GM12878 (cell line): ENCODE results near the gene POLR2L.

Experiments
- CREB1 ChIP-seq: IDR thresholded peaks from 2 replicates; pipeline ENCODE4 v1.6.1; 2012; ENCODE audit warnings: low read depth, mild to moderate bottlenecking, inconsistent platforms
- CTCF ChIP-seq, 3 experiments: IDR thresholded peaks in 2 of 3; conservative IDR thresholded peaks in 1 of 3; 2 replicates each; pipeline ENCODE4 v1.5.1; 2011; ENCODE audit warnings: low read depth in 3 of 3, low read length in 3 of 3, mild to moderate bottlenecking in 3 of 3, control low read depth in 2 of 3, moderate library complexity in 2 of 3, inconsistent platforms in 1 of 3, mixed read lengths in 1 of 3; ENCODE audit not compliant: control insufficient read depth in 2 of 3, insufficient read depth in 1 of 3; ENCODE audit errors: extremely low read depth in 1 of 3
- POLR2AphosphoS5 ChIP-seq: IDR thresholded peaks from 2 replicates; pipeline ENCODE4 v1.6.1; 2011; ENCODE audit warnings: mild to moderate bottlenecking, low read length, inconsistent platforms
- RAD51 ChIP-seq: fragments of 450-650 bp; IDR thresholded peaks from 2 replicates; pipeline ENCODE4 v1.6.1; 2016; ENCODE audit warnings: moderate library complexity, mild to moderate bottlenecking, inconsistent platforms

GRCh38 chr11:861105-861479 lies 18.8 kb upstream of the POLR2L start:
- TF ChIP-seq RAD51: no peak
- no peak for TF ChIP-seq POLR2AphosphoS5
- no peak for TF ChIP-seq CTCF (IDR thresholded peaks at IDR 0.05 in 2 of 3, conservative IDR thresholded peaks at IDR 0.05 in 1 of 3; ENCODE audit: control insufficient read depth in 2 of 3, extremely low read depth in 1 of 3, insufficient read depth in 1 of 3, low read depth in 3 of 3, low read length in 3 of 3)
- TF ChIP-seq CREB1: no peak
